Measurements from ENCODE around the gene B3GALT5. TPM values are rescaled to one million over a fixed set of nuclear protein-coding genes. Genes with fewer than 3 reads are reported as not detected.
"Not testable (repeated sequence)": the region's sequence is repeated elsewhere in the genome, so short reads cannot be mapped to it uniquely, and the experiment has no call there.

The B3GALT5 gene
- total RNA-seq, 2 donors from 2014 or later, result 0.14 TPM; not detected in 1

GRCh38 chr21:39681845-39682244 lies 69.1 kb downstream of the B3GALT5 start:
- ATAC-seq (ENCODE audit: insufficient number of reproducible peaks, low FRiP score, low read depth) (no peak), DNase-seq (ENCODE audit: low spot score) (no peak)
- H3K4me1 ChIP-seq (ENCODE audit: control insufficient read depth in 1 of 2, low read depth in 2 of 2), result no peaks in the 10 kb centered on the region
- H3K36me3 ChIP-seq, result no peaks in the 10 kb centered on the region
- no peak overlapping the region for H3K27ac ChIP-seq
- H3K4me3 ChIP-seq, result no peak overlapping the region
- H3K9me3 ChIP-seq, result no peaks in the 10 kb centered on the region
- H3K27me3 ChIP-seq (replicated peaks; ENCODE audit: insufficient read depth), result no peaks in the 10 kb centered on the region
- TF ChIP-seq CTCF (IDR thresholded peaks at IDR 0.05), result no peak

GRCh38 chr21:39685236-39685635 lies 72.5 kb downstream of the B3GALT5 start:
- ATAC-seq (ENCODE audit: insufficient number of reproducible peaks, low FRiP score, low read depth), result no peak

GRCh38 chr21:39685991-39686390 lies 73.3 kb downstream of the B3GALT5 start:
- DNase-seq (ENCODE audit: low spot score) (no peak), ATAC-seq (ENCODE audit: insufficient number of reproducible peaks, low FRiP score, low read depth) (no peak)
- Histone ChIP-seq H3K4me1 (ENCODE audit: control insufficient read depth in 1 of 2, low read depth in 2 of 2) (no peaks in the 10 kb centered on the region), H3K4me3 (no peak overlapping the region), H3K27me3 (replicated peaks; ENCODE audit: insufficient read depth) (no peaks in the 10 kb centered on the region), H3K36me3 (no peaks in the 10 kb centered on the region), H3K27ac (no peak overlapping the region), H3K9me3 (no peaks in the 10 kb centered on the region)
- TF ChIP-seq CTCF (IDR thresholded peaks at IDR 0.05), result no peak

More at GRCh38 chr21:39685236-39685635, 72.5 kb downstream of the B3GALT5 start:
- H3K27ac ChIP-seq, result no peak overlapping the region
- no peaks in the 10 kb centered on the region for H3K9me3 ChIP-seq
- no peak for DNase-seq (ENCODE audit: low spot score)
- H3K4me1 ChIP-seq (ENCODE audit: control insufficient read depth in 1 of 2, low read depth in 2 of 2), result no peaks in the 10 kb centered on the region
- no peak overlapping the region for H3K4me3 ChIP-seq
- no peaks in the 10 kb centered on the region for H3K36me3 ChIP-seq
- no peaks in the 10 kb centered on the region for H3K27me3 ChIP-seq (replicated peaks; ENCODE audit: insufficient read depth)
- TF ChIP-seq CTCF (IDR thresholded peaks at IDR 0.05), result no peak

GRCh38 chr21:39686646-39687468 lies 74.1 kb downstream of the B3GALT5 start:
- no peaks in the 10 kb centered on the region for H3K4me1 ChIP-seq (ENCODE audit: control insufficient read depth in 1 of 2, low read depth in 2 of 2)
- H3K27me3 ChIP-seq (replicated peaks; ENCODE audit: insufficient read depth), result no peaks in the 10 kb centered on the region
- no peak overlapping the region for H3K27ac ChIP-seq
- DNase-seq (ENCODE audit: low spot score) (no peak), ATAC-seq (ENCODE audit: insufficient number of reproducible peaks, low FRiP score, low read depth) (no peak)
- no peak for TF ChIP-seq CTCF (IDR thresholded peaks at IDR 0.05)
- no peaks in the 10 kb centered on the region for H3K36me3 ChIP-seq
- H3K9me3 ChIP-seq, result no peaks in the 10 kb centered on the region
- no peak overlapping the region for H3K4me3 ChIP-seq

GRCh38 chr21:39688010-39688409 lies 75.3 kb downstream of the B3GALT5 start:
- no peak overlapping the region for H3K27ac ChIP-seq
- no peak overlapping the region for H3K4me3 ChIP-seq
- H3K9me3 ChIP-seq, result no peaks in the 10 kb centered on the region
- no peaks in the 10 kb centered on the region for H3K36me3 ChIP-seq
- ATAC-seq (ENCODE audit: insufficient number of reproducible peaks, low FRiP score, low read depth), result no peak
- no peaks in the 10 kb centered on the region for H3K4me1 ChIP-seq (ENCODE audit: control insufficient read depth in 1 of 2, low read depth in 2 of 2)
- TF ChIP-seq CTCF (IDR thresholded peaks at IDR 0.05), result no peak
- H3K27me3 ChIP-seq (replicated peaks; ENCODE audit: insufficient read depth), result no peaks in the 10 kb centered on the region
- no peak for DNase-seq (ENCODE audit: low spot score)

- not testable (repeated sequence) for H3K27ac ChIP-seq; ATAC-seq (ENCODE audit: insufficient number of reproducible peaks, low FRiP score, low read depth); H3K4me1 ChIP-seq (ENCODE audit: control insufficient read depth in 1 of 2, low read depth in 2 of 2); H3K4me3 ChIP-seq; H3K36me3 ChIP-seq; H3K9me3 ChIP-seq; DNase-seq (ENCODE audit: low spot score); H3K27me3 ChIP-seq (replicated peaks; ENCODE audit: insufficient read depth)
These were observed 77.1 kb downstream of the B3GALT5 start for GRCh38 chr21:39689860-39690259.

All from thoracic aorta (tissue), 2 donors.